ENCODE results near the gene ANXA6. TPM values are rescaled to one million over a fixed set of nuclear protein-coding genes. Genes with fewer than 3 reads are reported as not detected.

The ANXA6 gene
- total and polyA plus RNA-seq, 2 of the 4 experiments (the other 2 are of a cell fraction), result 355 to 610 TPM

GRCh38 chr5:151086192-151086869 is 71.2 kb downstream of the ANXA6 start (continued):
- TF ChIP-seq RCOR1 (IDR thresholded peaks at IDR 0.05; ENCODE audit: insufficient replicate concordance, low read length) (no peak), FOS (IDR thresholded peaks at IDR 0.05; ENCODE audit: low read depth, low read length) (no peak)

- no peak overlapping the region for H3K56ac ChIP-seq (ENCODE audit: extremely low read depth, insufficient read depth, low read length)
- peak overlapping the region; percentile 59 for H3K4ac ChIP-seq (ENCODE audit: low read depth, low read length)
- H4K8ac ChIP-seq (ENCODE audit: low read depth in 2 of 2, low read length in 2 of 2), result peak overlapping the region; percentile 56
- H3K4me3 ChIP-seq (ENCODE audit: insufficient read depth, low read depth, low read length), result no peak overlapping the region
- intact Hi-C loops (cut with micrococcal nuclease), result no loop called here
- DNase-seq (peak; percentile 44), ATAC-seq (ENCODE audit: low read depth) (no peak)
- peaks cover 12 to 33% of the 10 kb centered on the region in 2 experiments; a peak in 3 of 4 replicates for H3K79me1 ChIP-seq (ENCODE audit: low read depth in 1 of 2, low read length in 2 of 2)
- H2AK5ac ChIP-seq (ENCODE audit: low read depth, low read length), result peak overlapping the region; percentile 36
- H3K9me1 ChIP-seq (ENCODE audit: insufficient read depth, low read length), result peaks cover 15% of the 10 kb centered on the region; the same call in 1 of the 2 replicates
- H4K91ac ChIP-seq (ENCODE audit: insufficient read depth, low read depth, low read length), result peak overlapping the region; percentile 52; the same call in 1 of the 2 replicates
- peak overlapping the region; percentile 85 for H2AFZ ChIP-seq (replicated peaks; ENCODE audit: low read length, poor library complexity)
- H3K27ac ChIP-seq (ENCODE audit: insufficient read depth, low read length), result peak overlapping the region; percentile 47; the same call in 1 of the 2 replicates
- H2BK5ac ChIP-seq (ENCODE audit: low read depth, low read length, poor library complexity, severe bottlenecking), result peak overlapping the region; percentile 59
- CTCF ChIA-PET, result interaction anchor here (0.8 kb wide), 1 partner anchor 30 kb away, joined by 3 read pairs; no protein-coding TSS in a partner anchor
- H2BK20ac ChIP-seq (ENCODE audit: low read depth, low read length), result peak overlapping the region; percentile 76
- H2BK120ac ChIP-seq (ENCODE audit: low read depth, low read length), result peak overlapping the region; percentile 60
- H2BK15ac ChIP-seq (ENCODE audit: low read depth, low read length), result peak overlapping the region; percentile 97; the same call in 2 of the 3 replicates
- no peaks in the 10 kb centered on the region for H3K36me3 ChIP-seq (ENCODE audit: control insufficient read depth, insufficient read depth, low read length)
- WGBS, 2 experiments (ENCODE audit: extremely low coverage in 2 of 2, insufficient read length in 1 of 2), result no CpG with 5 or more reads among the region's 9 CpGs
- H2AK9ac ChIP-seq (replicated peaks; ENCODE audit: low read depth, low read length, poor library complexity), result peak overlapping the region; percentile 86
- peak overlapping the region; percentile 76; the same call in 1 of the 2 replicates for H3K18ac ChIP-seq (ENCODE audit: low read depth, low read length)
- H4K20me1 ChIP-seq (ENCODE audit: insufficient read depth, low read length), result no peaks in the 10 kb centered on the region
- no peaks in the 10 kb centered on the region for H3K9me3 ChIP-seq (ENCODE audit: control insufficient read depth, insufficient read depth, low read length)
- peak overlapping the region; percentile 77; the same call in 1 of the 2 replicates for H4K5ac ChIP-seq (ENCODE audit: low read depth, low read length)
- H3K4me2 ChIP-seq (ENCODE audit: low read depth, low read length), result no peak overlapping the region
- BruUV-seq (replicated peaks), result no TSS peak
- in situ Hi-C loops (cut with MboI; ENCODE audit: low sequenced_read_pairs), result no loop called here
- dilution Hi-C loops (cut with HindIII; ENCODE audit: low sequenced_read_pairs, unreplicated experiment), result no loop called here
- peaks cover 8% of the 10 kb centered on the region; the same call in 1 of the 2 replicates for H3K4me1 ChIP-seq (ENCODE audit: control insufficient read depth, insufficient read depth, low read length)
- POLR2A ChIA-PET (ENCODE audit: unreplicated experiment), result no interaction called here
- no peak for TF ChIP-seq BHLHE40 (IDR thresholded peaks at IDR 0.05; ENCODE audit: low read depth, low read length)
- TF ChIP-seq CHD1 (IDR thresholded peaks at IDR 0.05; ENCODE audit: low read depth, low read length), result no peak
- no peak for TF ChIP-seq MAFK (IDR thresholded peaks at IDR 0.05; ENCODE audit: low read depth, low read length)
- no peak for TF ChIP-seq MAZ (IDR thresholded peaks at IDR 0.05; ENCODE audit: borderline replicate concordance, low read depth, low read length)
- no peak for TF ChIP-seq FOS (IDR thresholded peaks at IDR 0.05; ENCODE audit: low read depth, low read length)
- TF ChIP-seq RCOR1 (IDR thresholded peaks at IDR 0.05; ENCODE audit: insufficient replicate concordance, low read length), result no peak
- no peak for TF ChIP-seq CTCF (conservative IDR thresholded peaks at IDR 0.05; ENCODE audit: low read depth, low read length)
- no peak for TF ChIP-seq USF2 (IDR thresholded peaks at IDR 0.05; ENCODE audit: low read depth, low read length)
- TF ChIP-seq POLR2A (IDR thresholded peaks at IDR 0.05; ENCODE audit: low read depth, low read length), result no peak
- no peak for TF ChIP-seq RFX5 (IDR thresholded peaks at IDR 0.05; ENCODE audit: low read depth, low read length)
- TF ChIP-seq NFE2L2 (IDR thresholded peaks at IDR 0.05; ENCODE audit: low read depth, low read length), result no peak
- TF ChIP-seq MXI1 (IDR thresholded peaks at IDR 0.05; ENCODE audit: borderline replicate concordance, low read depth, low read length), result no peak
- peak overlapping the region; percentile 13; the same call in 1 of the 2 replicates for H3K9ac ChIP-seq (ENCODE audit: low read depth, low read length)
- no peaks in the 10 kb centered on the region for H3K27me3 ChIP-seq (ENCODE audit: control insufficient read depth, insufficient read depth, low read length)
- 0 out of 2 replicates have a peak overlapping the region, but pooled peaks have one; percentile 3 for H3K23ac ChIP-seq (ENCODE audit: low read depth, low read length)
- H3K14ac ChIP-seq (replicated peaks; ENCODE audit: low read depth, low read length), result peak overlapping the region; percentile 79
These were observed 72.0 kb downstream of the ANXA6 start for GRCh38 chr5:151085517-151086041.

Data from IMR-90 (cell line).